Measurements from ENCODE around the gene YIPF5.

YIPF5 gene

GRCh38 chr5:144195448-144195847, 25.0 kb upstream of the YIPF5 start:
- TF ChIP-seq CTCF (IDR thresholded peaks at IDR 0.05; ENCODE audit: low read length, missing control alignments), result no peak
- DNase-seq (ENCODE audit: low read depth), result no peak
- no peak overlapping the region for H3K4me3 ChIP-seq (replicated peaks; ENCODE audit: low read depth, low read length)

DNA sequence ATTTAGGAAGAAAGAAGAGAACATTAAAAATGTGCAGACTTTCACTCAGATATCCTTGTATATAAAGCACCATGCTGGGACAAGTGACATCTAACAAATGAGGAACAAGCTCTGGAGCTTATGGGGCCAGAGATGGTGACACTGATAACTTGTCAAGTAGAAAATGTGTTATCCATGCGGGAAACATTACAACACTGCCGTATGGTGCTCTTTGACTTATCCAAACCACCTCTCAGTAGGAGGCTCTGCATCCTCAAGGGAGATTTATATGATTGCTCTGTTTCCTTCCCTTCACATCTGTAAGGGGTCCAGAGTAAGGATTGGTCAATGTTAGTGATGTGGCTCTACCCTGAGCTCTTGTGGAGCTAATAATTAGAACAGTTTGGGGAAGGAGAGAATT, 23.7 kb upstream of the YIPF5 start:
- no peak overlapping the region for H3K4me3 ChIP-seq (replicated peaks; ENCODE audit: low read depth, low read length)
- DNase-seq (ENCODE audit: low read depth), result no peak
- no peak for TF ChIP-seq CTCF (IDR thresholded peaks at IDR 0.05; ENCODE audit: low read length, missing control alignments)

DNA sequence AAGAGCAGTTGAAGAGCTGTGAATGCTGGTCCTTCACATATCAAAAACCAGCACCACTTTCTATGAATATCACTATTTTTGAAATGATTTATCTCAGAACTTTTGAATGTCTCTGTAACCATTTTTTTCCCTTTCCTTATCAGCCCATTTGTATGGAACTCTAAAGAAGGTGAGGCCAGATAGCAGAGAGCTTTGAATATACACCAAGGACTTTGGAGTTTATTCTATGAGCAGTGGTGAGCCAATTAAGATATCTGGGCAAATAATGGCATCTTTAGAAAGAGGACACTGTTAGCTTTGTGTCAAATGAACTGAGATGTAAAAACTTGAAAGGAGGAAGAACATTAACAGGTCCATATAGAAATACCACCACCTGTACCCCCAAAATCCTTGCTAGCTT, 22.2 kb upstream of the YIPF5 start:
- no peak for DNase-seq (ENCODE audit: low read depth)
- H3K4me3 ChIP-seq (replicated peaks; ENCODE audit: low read depth, low read length), result no peak overlapping the region
- TF ChIP-seq CTCF (IDR thresholded peaks at IDR 0.05; ENCODE audit: low read length, missing control alignments), result no peak

GRCh38 chr5:144191998-144192397, 21.5 kb upstream of the YIPF5 start:
- peak; percentile 87 for DNase-seq (ENCODE audit: low read depth)
- peak overlapping the region; percentile 18 for H3K4me3 ChIP-seq (replicated peaks; ENCODE audit: low read depth, low read length)
- peak; percentile 53 for TF ChIP-seq CTCF (IDR thresholded peaks at IDR 0.05; ENCODE audit: low read length, missing control alignments)

DNA sequence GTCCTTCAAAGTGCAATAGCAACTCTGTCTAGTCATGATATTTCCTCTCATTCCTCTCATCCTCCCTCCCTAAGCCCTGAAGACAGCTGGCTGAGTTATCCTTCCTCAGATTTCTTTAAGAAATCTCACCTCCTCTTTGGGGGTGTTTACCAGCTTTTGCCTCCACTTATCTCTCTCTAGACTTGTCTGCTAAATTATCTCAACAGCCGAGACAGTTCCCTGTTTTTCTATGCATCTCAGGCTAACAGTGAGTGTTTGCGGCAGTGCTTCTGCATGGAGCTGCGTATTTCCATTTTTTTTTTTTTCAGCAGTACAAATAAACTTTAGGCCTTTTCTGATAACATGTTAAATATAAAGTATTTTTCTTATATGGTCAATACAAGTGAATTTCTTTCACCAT, 21.1 kb upstream of the YIPF5 start:
- DNase-seq (ENCODE audit: low read depth), result no peak
- peak overlapping the region; percentile 18 for H3K4me3 ChIP-seq (replicated peaks; ENCODE audit: low read depth, low read length)
- TF ChIP-seq CTCF (IDR thresholded peaks at IDR 0.05; ENCODE audit: low read length, missing control alignments), result no peak

DNA sequence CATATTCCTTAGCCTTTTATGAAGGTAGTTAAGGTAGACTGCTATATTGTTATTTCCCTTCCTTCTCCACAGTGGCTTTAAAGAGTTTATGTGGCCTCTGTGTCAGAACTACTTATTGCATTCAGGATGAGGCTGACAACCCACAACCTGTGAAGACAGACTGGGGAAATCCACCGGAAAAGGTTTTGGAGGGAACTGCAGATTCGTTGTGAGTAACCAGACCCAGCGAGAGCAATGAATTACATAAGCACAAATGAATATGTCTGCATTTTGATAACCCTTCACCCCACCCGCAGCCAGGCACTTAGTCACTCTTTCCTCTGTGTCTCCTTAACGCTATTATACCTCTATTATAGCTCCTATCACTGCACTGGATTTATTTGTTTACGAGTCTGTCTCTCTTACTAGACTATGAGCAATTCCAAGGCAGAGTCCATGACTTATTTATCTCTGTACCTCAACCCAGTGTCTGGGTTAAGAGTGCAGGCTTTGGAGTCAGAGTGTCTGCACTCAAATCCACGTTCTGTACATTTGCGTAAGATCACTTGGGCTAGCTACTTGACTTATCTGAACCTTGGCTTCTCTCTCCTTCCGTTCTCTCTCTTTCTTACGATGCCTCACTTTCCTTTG, 19.5 kb upstream of the YIPF5 start:
- DNase-seq (ENCODE audit: low read depth), result peak; percentile 95
- no peak overlapping the region for H3K4me3 ChIP-seq (replicated peaks; ENCODE audit: low read depth, low read length)
- TF ChIP-seq CTCF (IDR thresholded peaks at IDR 0.05; ENCODE audit: low read length, missing control alignments), result no peak

- DNase-seq (ENCODE audit: low read depth), result peak; percentile 97
- H3K4me3 ChIP-seq (replicated peaks; ENCODE audit: low read depth, low read length), result no peak overlapping the region
- no peak for TF ChIP-seq CTCF (IDR thresholded peaks at IDR 0.05; ENCODE audit: low read length, missing control alignments)
These were observed 17.3 kb upstream of the YIPF5 start for GRCh38 chr5:144187699-144188294.

Measured in fibroblast of pulmonary artery (primary cell).